Omental fat pad (tissue), 4 donors: Measurements from ENCODE around the gene TRIM66. TPM values are rescaled to one million over a fixed set of nuclear protein-coding genes. Genes with fewer than 3 reads are reported as not detected.

Source experiments
- ATAC-seq: fragments of 150-250 bp; one replicate; pipeline ENCODE4 v1.9.1; 2016; ENCODE audit warnings: mild to moderate bottlenecking, moderate library complexity; ENCODE audit not compliant: low FRiP score
- DNase-seq: peaks from one replicate; pipeline ENCODE4 v3.0.0-alpha.2; 2019; ENCODE audit warnings: low spot score
- CTCF ChIP-seq, 3 donors: fragments of 450-650 bp; IDR thresholded peaks; one replicate each; pipeline ENCODE4 v1.5.1; 2016 to 2017; ENCODE audit warnings: antibody characterized with exemption in 3 of 3, mild to moderate bottlenecking in 3 of 3, moderate library complexity in 2 of 3
- total RNA-seq, 4 donors: library from RNA; depleted of rRNA; stranded (reverse); fragments of >200 nt; gene quantifications; one replicate each; pipeline ENCODE4 v1.1.0, GENCODE V29; 2016

TRIM66 gene
- total RNA-seq, 4 donors from 2014 or later = 3.7 to 11.3 (median 5.1) TPM

DNA sequence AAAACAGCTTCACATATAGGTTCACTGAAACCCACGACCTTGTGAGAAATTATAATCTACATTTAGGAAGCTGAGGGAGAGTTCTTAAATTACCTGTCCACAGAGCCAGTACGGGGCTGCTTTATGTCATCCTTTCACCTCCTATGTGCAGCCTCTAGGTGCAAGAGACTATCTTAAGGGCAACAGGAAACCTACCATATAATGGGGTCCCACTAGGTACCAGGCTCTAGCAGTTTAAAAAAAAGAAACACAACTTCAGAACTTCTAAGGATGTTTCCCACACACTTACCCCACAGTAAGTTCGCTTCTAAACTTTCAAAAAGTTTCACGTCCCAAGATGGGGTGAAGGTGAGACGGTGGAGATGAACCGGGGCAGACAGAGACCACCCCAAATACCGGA lies 89.0 kb downstream of the TRIM66 start:
- DNase-seq (no peak), ATAC-seq (peak; percentile 13)
- no peak for TF ChIP-seq CTCF (IDR thresholded peaks at IDR 0.05)

- TF ChIP-seq CTCF (IDR thresholded peaks at IDR 0.05) = no peak
- DNase-seq (no peak), ATAC-seq (no peak)
These were observed 94.5 kb downstream of the TRIM66 start for GRCh38 chr11:8587915-8588314.

- DNase-seq (no peak), ATAC-seq (no peak)
- TF ChIP-seq CTCF (IDR thresholded peaks at IDR 0.05) = no peak
These were observed 95.7 kb downstream of the TRIM66 start for GRCh38 chr11:8586805-8587204.

- TF ChIP-seq CTCF (IDR thresholded peaks at IDR 0.05) = no peak
- DNase-seq = no peak
- ATAC-seq = no peak
These were observed 96.3 kb downstream of the TRIM66 start for GRCh38 chr11:8586184-8586583.

DNA sequence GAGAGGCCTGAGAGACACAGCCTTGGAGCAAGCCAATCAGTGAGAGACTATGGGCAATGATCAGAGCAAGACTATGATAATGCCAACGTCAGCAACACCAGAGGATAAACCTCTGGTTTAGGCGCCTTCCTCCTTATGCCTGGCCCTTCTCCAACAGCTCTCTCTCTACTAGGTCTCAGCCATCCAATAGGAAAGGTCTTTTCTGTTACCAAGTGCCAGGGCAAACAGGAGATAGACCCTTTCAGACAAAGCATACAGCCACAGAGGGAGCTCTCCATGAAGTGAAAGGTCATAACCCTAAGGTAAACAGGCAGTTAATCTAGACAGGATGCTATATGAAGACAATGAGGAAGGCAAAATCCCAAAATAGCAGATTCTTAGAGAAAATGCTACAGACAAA lies 98.0 kb downstream of the TRIM66 start:
- ATAC-seq (no peak), DNase-seq (no peak)
- no peak for TF ChIP-seq CTCF (IDR thresholded peaks at IDR 0.05)

GRCh38 chr11:8584082-8584481 lies 98.4 kb downstream of the TRIM66 start:
- DNase-seq (no peak), ATAC-seq (no peak)
- no peak for TF ChIP-seq CTCF (IDR thresholded peaks at IDR 0.05)

DNA sequence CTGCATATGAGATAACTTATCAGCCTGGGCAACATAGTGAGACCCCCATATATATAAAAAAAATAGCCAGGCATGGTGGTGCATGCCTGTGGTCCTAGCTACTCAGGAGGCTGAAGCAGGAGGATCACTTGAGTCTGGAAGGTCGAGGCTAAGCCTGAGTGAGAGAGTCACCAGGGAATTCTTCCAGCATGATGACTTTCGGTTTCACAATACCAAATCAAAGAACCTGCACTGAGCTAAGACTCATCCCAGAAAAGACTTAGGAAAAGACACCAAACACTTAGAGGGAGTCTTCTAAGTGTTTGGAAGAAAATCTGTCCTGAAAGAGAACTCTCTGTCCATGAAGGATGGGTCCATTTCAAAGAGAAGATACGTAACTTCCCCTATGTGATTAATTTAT lies 101.2 kb downstream of the TRIM66 start:
- DNase-seq (no peak), ATAC-seq (no peak)
- no peak for TF ChIP-seq CTCF (IDR thresholded peaks at IDR 0.05)
